Esophagus squamous epithelium (tissue), 5 donors: ENCODE results near the gene NFATC4. TPM values are rescaled to one million over a fixed set of nuclear protein-coding genes. Genes with fewer than 3 reads are reported as not detected.
A peak's percentile ranks its signal among the peaks of the same experiment; 100 is the strongest.

Experiments
- DNase-seq: peaks from one replicate; lab custom pipeline; 2025; lab: John Stamatoyannopoulos, UW
- H3K27ac ChIP-seq, 4 donors: fragments of 200-600 bp; sonication (generic); one replicate each; pipeline ENCODE4 v1.5.1; 2016 to 2019; ENCODE audit warnings: mild to moderate bottlenecking in 1 of 4
- H3K27me3 ChIP-seq, 4 donors: fragments of 200-600 bp; sonication (generic); 1 replicate in 3 of 4; 2 replicates in 1 of 4; pipeline versions ENCODE4 v1.5.1 to v1.6.0; 2017 to 2021; ENCODE audit warnings: antibody characterized with exemption in 1 of 4
- H3K36me3 ChIP-seq, 3 donors: fragments of 200-600 bp; sonication (generic); one replicate each; pipeline ENCODE4 v1.5.1; 2016 to 2019
- H3K4me1 ChIP-seq, 3 donors: fragments of 200-600 bp; sonication (generic); one replicate each; pipeline ENCODE4 v1.5.1; 2017 to 2019
- H3K4me3 ChIP-seq, 4 donors: fragments of 200-600 bp; sonication (generic); 1 replicate in 3 of 4; 2 replicates in 1 of 4; pipeline ENCODE4 v1.5.1; 2016 to 2019; ENCODE audit warnings: mild to moderate bottlenecking in 2 of 4, moderate library complexity in 1 of 4
- H3K9me3 ChIP-seq, 3 donors: fragments of 200-600 bp; sonication (generic); one replicate each; pipeline ENCODE4 v1.5.1; 2016 to 2019
- POLR2A ChIP-seq, 4 donors: fragments of 450-650 bp; IDR thresholded peaks; one replicate each; pipeline ENCODE4 v1.6.1; 2017; ENCODE audit warnings: antibody characterized with exemption in 4 of 4, mild to moderate bottlenecking in 4 of 4, moderate library complexity in 3 of 4
- WGBS, 2 donors: methylation state at CpG; one replicate each; pipeline ENCODE4 v1.1.5; 2018; 5-methylcytosine and 5-hydroxymethylcytosine counted together
- intact Hi-C: fragments of 100-400 bp; cut with DNase I; formaldehyde crosslinking; loops from one replicate; pipeline ENCODE4 v1.15.0; 2022
- total RNA-seq, 4 donors: library from RNA; depleted of rRNA; stranded (reverse); fragments of >200 nt; gene quantifications; one replicate each; pipeline ENCODE4 v1.1.0, GENCODE V29; 2016
- TF ChIP-seq, protein P1 (sequence below), 6 experiments: fragments of 450-650 bp in 4 of 6; fragments of 200-600 bp in 2 of 6; sonication (generic) in 2 of 6; IDR thresholded peaks; one replicate each; pipeline ENCODE4 v1.5.1; 2016 to 2019; ENCODE audit warnings: antibody characterized with exemption in 6 of 6, mild to moderate bottlenecking in 4 of 6, moderate library complexity in 4 of 6
- donor health status: DM: yes; HTN: yes; CAD: no.

The NFATC4 gene
- total RNA-seq, 4 donors from 2014 or later, result 2.7 to 22.5 (median 9.2) TPM

DNA sequence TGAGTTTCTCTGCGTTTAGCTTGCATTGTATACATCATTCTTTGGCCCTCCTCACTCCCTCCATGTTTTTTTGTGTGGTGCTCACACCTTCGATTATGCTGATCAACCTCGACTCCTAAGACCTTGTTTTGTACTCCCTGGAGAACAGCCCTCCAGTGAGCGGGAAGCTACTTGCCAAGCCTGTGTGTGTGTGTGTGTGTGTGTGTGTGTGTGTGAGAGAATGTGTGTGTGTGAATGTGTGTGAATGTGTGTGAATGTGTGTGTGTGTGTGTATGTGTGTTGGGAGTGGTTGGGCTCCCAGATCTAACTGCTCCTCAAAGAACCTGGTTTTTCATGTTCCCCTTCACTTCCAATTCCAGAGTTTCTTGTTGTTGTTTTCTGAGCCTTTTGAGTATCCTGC, 36.8 kb downstream of the NFATC4 start:
- H3K9me3 ChIP-seq, result no peaks in the 10 kb centered on the region
- H3K36me3 ChIP-seq, result peaks cover 0 to 56% (median 6%) of the 10 kb centered on the region in 3 donors
- DNase-seq, result no peak
- WGBS, 2 donors, result 70 to 90% methylated on average over 4 of the region's 4 CpGs
- no peaks in the 10 kb centered on the region for H3K27me3 ChIP-seq
- TF ChIP-seq, protein P1, sequence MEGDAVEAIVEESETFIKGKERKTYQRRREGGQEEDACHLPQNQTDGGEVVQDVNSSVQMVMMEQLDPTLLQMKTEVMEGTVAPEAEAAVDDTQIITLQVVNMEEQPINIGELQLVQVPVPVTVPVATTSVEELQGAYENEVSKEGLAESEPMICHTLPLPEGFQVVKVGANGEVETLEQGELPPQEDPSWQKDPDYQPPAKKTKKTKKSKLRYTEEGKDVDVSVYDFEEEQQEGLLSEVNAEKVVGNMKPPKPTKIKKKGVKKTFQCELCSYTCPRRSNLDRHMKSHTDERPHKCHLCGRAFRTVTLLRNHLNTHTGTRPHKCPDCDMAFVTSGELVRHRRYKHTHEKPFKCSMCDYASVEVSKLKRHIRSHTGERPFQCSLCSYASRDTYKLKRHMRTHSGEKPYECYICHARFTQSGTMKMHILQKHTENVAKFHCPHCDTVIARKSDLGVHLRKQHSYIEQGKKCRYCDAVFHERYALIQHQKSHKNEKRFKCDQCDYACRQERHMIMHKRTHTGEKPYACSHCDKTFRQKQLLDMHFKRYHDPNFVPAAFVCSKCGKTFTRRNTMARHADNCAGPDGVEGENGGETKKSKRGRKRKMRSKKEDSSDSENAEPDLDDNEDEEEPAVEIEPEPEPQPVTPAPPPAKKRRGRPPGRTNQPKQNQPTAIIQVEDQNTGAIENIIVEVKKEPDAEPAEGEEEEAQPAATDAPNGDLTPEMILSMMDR (IDR thresholded peaks at IDR 0.05), result no peak
- no peak for TF ChIP-seq POLR2A (IDR thresholded peaks at IDR 0.05)
- H3K4me1 ChIP-seq, result peaks cover 9 to 57% (median 25%) of the 10 kb centered on the region in 3 donors
- H3K4me3 ChIP-seq, result no peak overlapping the region
- intact Hi-C loops, result no loop called here
- H3K27ac ChIP-seq, result peak overlapping the region in 1 of 4 donors; percentile 0

DNA sequence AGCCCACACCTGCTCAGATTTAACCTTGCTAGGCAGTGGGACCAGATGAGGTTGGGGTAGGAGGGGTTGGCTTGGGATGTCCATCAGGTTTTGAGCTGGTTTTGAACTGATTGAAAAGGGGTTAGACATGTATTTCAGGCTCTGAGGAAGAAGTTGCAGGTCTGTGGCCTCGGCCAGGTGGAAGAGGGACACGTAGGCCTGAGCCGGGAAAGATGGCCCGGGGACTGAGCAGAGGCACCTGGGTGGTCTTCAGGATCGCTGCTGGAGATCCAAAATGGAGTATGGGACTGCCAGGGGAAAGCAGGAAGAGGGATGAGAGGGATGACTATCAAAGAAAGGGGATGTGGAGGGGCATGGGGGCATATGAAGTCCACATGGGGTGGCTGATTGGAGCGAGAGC, 38.4 kb downstream of the NFATC4 start:
- Histone ChIP-seq H3K4me3 (no peak overlapping the region), H3K27ac (no peak overlapping the region), H3K27me3 (no peaks in the 10 kb centered on the region), H3K4me1 (peaks cover 0 to 41% (median 13%) of the 10 kb centered on the region in 3 donors), H3K36me3 (peaks cover 0 to 72% (median 6%) of the 10 kb centered on the region in 3 donors), H3K9me3 (no peaks in the 10 kb centered on the region)
- no peak for DNase-seq
- TF ChIP-seq, protein P1 (IDR thresholded peaks at IDR 0.05), result no peak
- TF ChIP-seq POLR2A (IDR thresholded peaks at IDR 0.05), result no peak
- 72 to 92% methylated on average over 4 to 6 of the region's 6 CpGs for WGBS, 2 donors
- intact Hi-C loops, result no loop called here

DNA sequence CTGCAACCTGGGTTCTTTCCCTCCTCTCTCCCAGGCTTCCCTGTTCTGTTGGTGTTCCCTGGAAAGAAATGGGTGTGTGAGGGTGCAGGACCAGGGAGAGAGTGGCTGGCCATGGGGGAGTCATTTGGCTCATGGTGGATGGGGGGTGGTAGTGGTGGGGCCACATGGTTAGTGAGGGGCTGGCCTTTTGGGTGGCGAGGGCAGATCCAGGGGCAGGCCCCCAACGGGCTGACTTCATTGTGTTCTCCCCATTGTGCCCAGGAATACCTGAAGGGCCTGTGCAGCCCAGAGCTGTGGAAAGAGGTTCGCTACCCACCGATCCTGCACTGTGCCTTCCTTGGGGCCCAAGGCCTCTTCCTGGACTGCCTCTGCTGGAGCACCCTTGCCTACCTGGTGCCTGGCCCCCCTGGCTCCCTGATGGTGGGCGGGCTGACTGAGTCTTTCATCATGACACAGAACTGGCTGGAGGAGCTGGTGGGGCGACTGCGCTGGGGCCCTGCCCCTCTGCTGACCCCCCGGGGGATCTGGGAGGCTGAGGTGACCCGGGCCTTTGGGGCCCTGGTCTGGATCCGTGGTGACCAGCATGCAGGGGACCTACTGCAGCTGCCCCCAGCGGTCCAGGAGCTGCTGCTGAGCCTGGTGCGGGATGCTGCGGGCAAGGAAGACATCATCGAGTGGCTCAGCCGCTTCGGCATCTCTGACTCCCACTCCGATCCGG, 39.8 kb downstream of the NFATC4 start:
- no peak for DNase-seq
- no peaks in the 10 kb centered on the region for H3K9me3 ChIP-seq

DNA sequence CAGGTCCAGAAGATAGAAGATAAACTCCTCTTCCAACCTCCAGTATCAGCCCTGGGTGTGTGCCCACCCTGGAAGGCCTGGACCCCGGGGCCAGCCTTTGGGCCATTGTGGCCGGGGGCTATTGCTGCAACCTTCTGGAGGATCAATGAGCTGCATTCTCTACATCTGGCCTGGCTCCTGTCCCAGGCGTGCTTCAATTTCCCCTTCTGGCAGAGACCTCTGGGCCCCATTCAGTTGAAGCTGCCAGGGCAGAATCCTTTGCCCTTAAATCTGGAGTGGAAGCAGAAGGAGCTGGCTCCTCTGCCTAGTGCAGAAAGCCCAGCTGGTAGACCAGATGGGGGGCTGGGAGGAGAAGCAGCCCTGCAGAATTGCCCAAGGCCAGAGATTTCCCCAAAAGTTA, 40.8 kb downstream of the NFATC4 start:
- no peaks in the 10 kb centered on the region for H3K27me3 ChIP-seq
- intact Hi-C loops, result no loop called here
- WGBS, 2 donors, result 33% methylated on average over 2 of the region's 3 CpGs; no CpG with 5 or more reads in 1 of the 2 donors
- no peak overlapping the region for H3K4me3 ChIP-seq
- H3K27ac ChIP-seq, result no peak overlapping the region
- no peak for DNase-seq
- no peaks in the 10 kb centered on the region for H3K9me3 ChIP-seq
- TF ChIP-seq, protein P1 (IDR thresholded peaks at IDR 0.05), result no peak
- no peak for TF ChIP-seq POLR2A (IDR thresholded peaks at IDR 0.05)
- H3K36me3 ChIP-seq, result peaks cover 0 to 86% (median 6%) of the 10 kb centered on the region in 3 donors
- H3K4me1 ChIP-seq, result peaks cover 0 to 22% (median 2%) of the 10 kb centered on the region in 3 donors

More for the DNA sequence above, 39.8 kb downstream of the NFATC4 start:
- no peak overlapping the region for H3K27ac ChIP-seq
- peaks cover 0 to 32% (median 7%) of the 10 kb centered on the region in 3 donors for H3K4me1 ChIP-seq
- no peaks in the 10 kb centered on the region for H3K27me3 ChIP-seq
- H3K4me3 ChIP-seq, result no peak overlapping the region
- 84 to 100% methylated on average over 2 to 6 of the region's 18 CpGs for whole genome bisulfite sequencing, 2 donors
- H3K36me3 ChIP-seq, result peaks cover 0 to 81% (median 6%) of the 10 kb centered on the region in 3 donors
- intact Hi-C loops, result no loop called here
- TF ChIP-seq, protein P1 (IDR thresholded peaks at IDR 0.05), result no peak
- no peak for TF ChIP-seq POLR2A (IDR thresholded peaks at IDR 0.05)

DNA sequence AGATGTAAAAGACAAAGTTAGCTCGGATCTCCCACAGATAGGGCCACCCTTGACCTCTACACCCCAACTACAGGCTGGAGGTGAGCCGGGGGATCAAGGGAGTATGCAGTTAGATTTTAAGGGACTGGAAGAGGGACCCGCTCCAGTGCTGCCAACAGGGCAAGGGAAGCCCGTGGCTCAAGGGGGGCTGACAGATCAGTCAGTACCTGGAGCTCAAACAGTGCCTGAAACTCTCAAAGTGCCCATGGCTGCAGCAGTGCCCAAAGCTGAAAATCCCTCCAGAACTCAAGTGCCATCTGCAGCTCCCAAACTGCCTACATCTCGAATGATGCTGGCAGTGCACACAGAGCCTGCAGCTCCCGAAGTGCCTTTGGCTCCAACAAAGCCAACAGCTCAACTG, 41.2 kb downstream of the NFATC4 start:
- intact Hi-C loops, result no loop called here
- 76 to 79% methylated on average over 3 to 5 of the region's 6 CpGs for WGBS, 2 donors
- no peak for TF ChIP-seq POLR2A (IDR thresholded peaks at IDR 0.05)
- TF ChIP-seq, protein P1 (IDR thresholded peaks at IDR 0.05), result no peak
- Histone ChIP-seq H3K4me3 (no peak overlapping the region), H3K9me3 (no peaks in the 10 kb centered on the region), H3K36me3 (peaks cover 0 to 91% (median 10%) of the 10 kb centered on the region in 3 donors), H3K4me1 (peaks cover 0 to 18% (median 0%) of the 10 kb centered on the region in 3 donors), H3K27me3 (no peaks in the 10 kb centered on the region), H3K27ac (no peak overlapping the region)
- no peak for DNase-seq
